PC-3 (cell line): ENCODE measurements around the gene USP34. TPM values are rescaled to one million over a fixed set of nuclear protein-coding genes. Genes with fewer than 3 reads are reported as not detected.

ENCODE experiments used
- ATAC-seq: fragments of 200-7000 bp; cut with Tn5 transposase; 2 replicates; pipeline ENCODE4 v1.9.1; 2020; ENCODE audit warnings: mild to moderate bottlenecking, moderate library complexity
- BruUV-seq: library from RNA; stranded (reverse); fragments of 400-500 nt; replicated peaks from 2 replicates; lab custom pipeline; 2021; lab: Mats Ljungman, UMichigan
- CTCF ChIA-PET: fragments of 300-600 bp; sonication (Branson Sonifier 250); formaldehyde crosslinking; loops from one replicate; lab custom pipeline; 2022; ENCODE audit warnings: antibody characterized with exemption; lab: Charles Lee
- POLR2A ChIA-PET: fragments of 300-600 bp; sonication (Branson Sonifier 250); formaldehyde crosslinking; loops from one replicate; lab custom pipeline; 2022; ENCODE audit warnings: antibody characterized with exemption; ENCODE audit not compliant: unreplicated experiment; lab: Charles Lee
- DNase-seq: peaks from one replicate; pipeline ENCODE4 v3.0.0-alpha.2; 2015
- H2AFZ ChIP-seq: fragments of 300-600 bp; sonication (generic); 2 replicates; pipeline ENCODE4 v1.6.0; 2016; ENCODE audit warnings: antibody characterized with exemption, low read length
- H3F3A ChIP-seq: fragments of 300-600 bp; sonication (generic); one replicate; pipeline ENCODE4 v1.6.0; 2017; ENCODE audit warnings: antibody characterized with exemption, low read length, control low read depth, mild to moderate bottlenecking; ENCODE audit not compliant: unreplicated experiment
- H3K27ac ChIP-seq: fragments of 300-600 bp; sonication (generic); 2 replicates; pipeline ENCODE4 v1.5.1; 2016; ENCODE audit warnings: mild to moderate bottlenecking, low read length
- H3K27me3 ChIP-seq: fragments of 300-600 bp; sonication (generic); 2 replicates; pipeline ENCODE4 v1.6.1; 2016; ENCODE audit warnings: low read length, mixed read lengths
- H3K36me3 ChIP-seq: fragments of 300-600 bp; sonication (generic); 2 replicates; pipeline ENCODE4 v1.6.1; 2016; ENCODE audit warnings: low read depth, mixed run types, low read length, mixed read lengths
- H3K4me1 ChIP-seq: fragments of 300-600 bp; sonication (generic); 2 replicates; pipeline ENCODE4 v1.5.1; 2016; ENCODE audit warnings: low read length; ENCODE audit not compliant: insufficient read depth
- H3K4me2 ChIP-seq: fragments of 300-600 bp; sonication (generic); 2 replicates; pipeline ENCODE4 v1.6.0; 2016; ENCODE audit warnings: low read length
- H3K4me3 ChIP-seq: fragments of 300-600 bp; sonication (generic); 2 replicates; pipeline ENCODE4 v1.5.1; 2016; ENCODE audit warnings: mild to moderate bottlenecking, low read length, mixed read lengths
- H3K79me2 ChIP-seq: fragments of 300-600 bp; sonication (generic); 2 replicates; pipeline ENCODE4 v1.6.1; 2017; ENCODE audit warnings: low read length, mixed read lengths
- H3K9ac ChIP-seq: fragments of 300-600 bp; sonication (generic); 2 replicates; pipeline ENCODE4 v1.6.0; 2016; ENCODE audit warnings: mild to moderate bottlenecking, low read length
- H3K9me2 ChIP-seq: fragments of 300-600 bp; sonication (generic); replicated peaks from 2 replicates; pipeline ENCODE4 v1.6.1; 2016; ENCODE audit warnings: mixed run types, low read length, mixed read lengths
- H3K9me3 ChIP-seq: fragments of 300-600 bp; sonication (generic); 2 replicates; pipeline ENCODE4 v1.6.1; 2016; ENCODE audit warnings: low read length, mixed read lengths
- H4K20me1 ChIP-seq: fragments of 300-600 bp; sonication (generic); 2 replicates; pipeline ENCODE4 v1.6.1; 2016; ENCODE audit warnings: low read length, mixed read lengths
- CTCF ChIP-seq: fragments of 300-600 bp; sonication (generic); conservative IDR thresholded peaks from 2 replicates; pipeline ENCODE4 v1.5.1; 2017; ENCODE audit warnings: antibody characterized with exemption, low read depth, mild to moderate bottlenecking, low read length
- EZH2 ChIP-seq: fragments of 300-600 bp; sonication (generic); IDR thresholded peaks from one replicate; pipeline ENCODE4 v1.6.1; 2017; ENCODE audit warnings: antibody characterized with exemption, mild to moderate bottlenecking, low read length; ENCODE audit not compliant: unreplicated experiment
- EZH2phosphoT487 ChIP-seq: fragments of 300-600 bp; sonication (generic); IDR thresholded peaks from 2 replicates; pipeline ENCODE4 v1.6.1; 2018; ENCODE audit warnings: mild to moderate bottlenecking, antibody characterized with exemption, low read length, borderline replicate concordance
- intact Hi-C: fragments of 100-400 bp; cut with micrococcal nuclease; formaldehyde crosslinking; loops from 2 replicates; pipeline ENCODE4 v1.9.0; 2023
- total RNA-seq: library from RNA; depleted of rRNA; stranded (reverse); fragments of >200 nt; gene quantifications from 2 replicates; pipeline ENCODE4 v1.2.3, GENCODE V29; 2014

Gene USP34
- total RNA-seq, 1 experiment from 2014 or later = 67.1 TPM

GRCh38 chr2:61454383-61454782 lies 16.5 kb downstream of the USP34 start:
- DNase-seq (no peak), ATAC-seq (no peak)
- TF ChIP-seq EZH2 (no peak), CTCF (no peak), EZH2phosphoT487 (no peak)
- peaks cover 2% of the 10 kb centered on the region; the same call in 1 of the 2 replicates for H3K9me3 ChIP-seq
- ChIA-PET POLR2A (no interaction called here), CTCF (no interaction called here)
- H3F3A ChIP-seq = no peaks in the 10 kb centered on the region
- no peak overlapping the region for H3K9ac ChIP-seq
- peaks cover 9% of the 10 kb centered on the region for H3K36me3 ChIP-seq
- intact Hi-C loops = no loop called here
- H3K27me3 ChIP-seq = no peaks in the 10 kb centered on the region
- peaks cover 100% of the 10 kb centered on the region for H3K79me2 ChIP-seq
- no TSS peak for BruUV-seq
- no peaks in the 10 kb centered on the region for H3K9me2 ChIP-seq
- H2AFZ ChIP-seq = no peak overlapping the region
- H3K4me1 ChIP-seq = no peaks in the 10 kb centered on the region
- H3K27ac ChIP-seq = no peak overlapping the region
- H4K20me1 ChIP-seq = 0 out of 2 replicates have a peak, but pooled peaks cover 4% of the 10 kb centered on the region
- H3K4me2 ChIP-seq = no peak overlapping the region
- no peak overlapping the region for H3K4me3 ChIP-seq

GRCh38 chr2:61452392-61452791 lies 18.5 kb downstream of the USP34 start:
- Histone ChIP-seq H3K79me2 (peaks cover 100% of the 10 kb centered on the region), H3K4me2 (no peak overlapping the region), H3K9ac (no peak overlapping the region), H3K9me3 (peaks cover 4% of the 10 kb centered on the region; the same call in 1 of the 2 replicates), H4K20me1 (0 out of 2 replicates have a peak, but pooled peaks cover 4% of the 10 kb centered on the region), H3K4me3 (no peak overlapping the region), H3K4me1 (no peaks in the 10 kb centered on the region), H2AFZ (no peak overlapping the region), H3K36me3 (peaks cover 18% of the 10 kb centered on the region), H3K27ac (no peak overlapping the region), H3F3A (no peaks in the 10 kb centered on the region), H3K27me3 (no peaks in the 10 kb centered on the region), H3K9me2 (no peaks in the 10 kb centered on the region)
- TF ChIP-seq EZH2phosphoT487 = no peak
- TF ChIP-seq CTCF = no peak
- no peak for TF ChIP-seq EZH2
- ChIA-PET POLR2A (no interaction called here), CTCF (no interaction called here)
- DNase-seq (no peak), ATAC-seq (no peak)
- intact Hi-C loops = no loop called here
- no TSS peak for BruUV-seq

GRCh38 chr2:61451178-61451577 lies 19.7 kb downstream of the USP34 start:
- no TSS peak for BruUV-seq
- H3K27me3 ChIP-seq = no peaks in the 10 kb centered on the region
- no peaks in the 10 kb centered on the region for H3F3A ChIP-seq
- H3K9ac ChIP-seq = no peak overlapping the region
- peaks cover 18% of the 10 kb centered on the region for H3K36me3 ChIP-seq
- no peak overlapping the region for H3K4me3 ChIP-seq
- no peak for ATAC-seq
- POLR2A ChIA-PET = no interaction called here
- no peak overlapping the region for H3K27ac ChIP-seq
- H4K20me1 ChIP-seq = 0 out of 2 replicates have a peak, but pooled peaks cover 4% of the 10 kb centered on the region
- no peaks in the 10 kb centered on the region for H3K9me2 ChIP-seq
- H3K4me2 ChIP-seq = no peak overlapping the region
- peaks cover 100% of the 10 kb centered on the region for H3K79me2 ChIP-seq
- peaks cover 4% of the 10 kb centered on the region; the same call in 1 of the 2 replicates for H3K9me3 ChIP-seq
- intact Hi-C loops = no loop called here
- no peaks in the 10 kb centered on the region for H3K4me1 ChIP-seq
- CTCF ChIA-PET = no interaction called here
- no peak for DNase-seq
- TF ChIP-seq EZH2phosphoT487 = no peak
- TF ChIP-seq CTCF = no peak
- no peak for TF ChIP-seq EZH2
- H2AFZ ChIP-seq = no peak overlapping the region
